SH-SY5Y (cell line): ENCODE results near the gene TRDN.

Source experiments
- GATA2 ChIP-seq: IDR thresholded peaks from 2 replicates; pipeline ENCODE4 v1.6.1; 2011; ENCODE audit warnings: mild to moderate bottlenecking, low read depth, low read length
- GATA3 ChIP-seq: IDR thresholded peaks from 2 replicates; pipeline ENCODE4 v1.6.1; 2011; ENCODE audit warnings: low read depth, mild to moderate bottlenecking, low read length, moderate library complexity

- TF ChIP-seq GATA2 (no peak), GATA3 (no peak)
Measured at GRCh38 chr6:123681957-123682462, 45.3 kb upstream of the TRDN start.
